ENCODE data around the gene ANXA3.

The ANXA3 gene

GRCh38 chr4:78552389-78553042, 946 bp downstream of the ANXA3 start:
- Histone ChIP-seq H3K4me3 (no peak overlapping the region), H3K9me3 (no peaks in the 10 kb centered on the region), H3K27me3 (ENCODE audit: low read depth) (no peaks in the 10 kb centered on the region), H3K36me3 (replicated peaks) (no peaks in the 10 kb centered on the region), H3K4me1 (no peaks in the 10 kb centered on the region)
- DNase-seq (ENCODE audit: low spot score in 2 of 2): no peak
- in situ Hi-C loops (cut with MboI; ENCODE audit: low sequenced_read_pairs): no loop called here

DNA sequence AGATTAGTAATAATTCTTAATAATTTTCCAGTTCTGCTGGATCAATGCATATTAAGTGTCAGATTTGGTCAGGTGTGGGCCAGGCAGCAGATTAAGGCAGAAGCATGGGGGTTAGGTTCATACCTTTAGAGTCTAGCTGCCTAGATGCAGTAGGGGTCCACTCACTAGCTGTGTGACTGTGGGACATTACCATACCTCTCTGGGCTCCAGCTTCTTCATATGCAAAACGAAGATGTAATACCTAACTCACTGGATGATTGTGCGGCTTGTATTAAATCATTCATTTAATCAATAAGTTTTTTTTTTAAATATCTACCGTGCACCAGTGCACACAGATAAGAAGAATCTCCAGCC, 1.4 kb downstream of the ANXA3 start:
- no peaks in the 10 kb centered on the region for H3K36me3 ChIP-seq (replicated peaks)
- H3K4me3 ChIP-seq: no peak overlapping the region
- in situ Hi-C loops (cut with MboI; ENCODE audit: low sequenced_read_pairs): no loop called here
- H3K9me3 ChIP-seq: no peaks in the 10 kb centered on the region
- DNase-seq (ENCODE audit: low spot score in 2 of 2): no peak
- no peaks in the 10 kb centered on the region for H3K4me1 ChIP-seq
- no peaks in the 10 kb centered on the region for H3K27me3 ChIP-seq (ENCODE audit: low read depth)

GRCh38 chr4:78553529-78554060, 2.0 kb downstream of the ANXA3 start:
- Histone ChIP-seq H3K36me3 (replicated peaks) (no peaks in the 10 kb centered on the region), H3K9me3 (no peaks in the 10 kb centered on the region), H3K4me3 (no peak overlapping the region), H3K4me1 (no peaks in the 10 kb centered on the region), H3K27me3 (ENCODE audit: low read depth) (no peaks in the 10 kb centered on the region)
- in situ Hi-C loops (cut with MboI; ENCODE audit: low sequenced_read_pairs): no loop called here
- DNase-seq (ENCODE audit: low spot score in 2 of 2): no peak

GRCh38 chr4:78556665-78557064, 5.1 kb downstream of the ANXA3 start:
- Histone ChIP-seq H3K36me3 (replicated peaks) (no peaks in the 10 kb centered on the region), H3K9me3 (no peaks in the 10 kb centered on the region), H3K4me3 (no peak overlapping the region), H3K27me3 (ENCODE audit: low read depth) (peaks cover 4% of the 10 kb centered on the region; the same call in 1 of the 2 replicates), H3K4me1 (no peaks in the 10 kb centered on the region)
- in situ Hi-C loops (cut with MboI; ENCODE audit: low sequenced_read_pairs): no loop called here
- no peak for DNase-seq (ENCODE audit: low spot score in 2 of 2)

DNA sequence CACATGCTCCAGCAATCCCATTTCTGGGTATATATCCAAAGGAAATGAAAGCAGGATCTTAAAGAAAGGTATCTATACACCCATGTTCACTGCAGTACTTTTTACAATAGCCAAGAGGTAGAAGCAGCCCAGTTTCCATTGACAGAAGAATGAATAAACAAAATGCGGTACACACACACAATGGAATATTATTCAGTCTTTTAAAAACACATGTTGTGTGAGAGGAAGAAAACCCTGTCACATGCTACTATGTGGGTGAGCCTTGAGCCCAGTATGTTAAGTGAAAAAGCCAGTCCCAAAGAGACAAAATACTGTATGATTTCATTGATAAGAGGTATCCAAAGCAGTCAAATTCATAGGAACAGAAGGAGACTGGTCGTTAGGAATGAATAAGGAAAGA, 6.3 kb downstream of the ANXA3 start:
- in situ Hi-C loops (cut with MboI; ENCODE audit: low sequenced_read_pairs): no loop called here
- no peak for DNase-seq (ENCODE audit: low spot score in 2 of 2)
- H3K36me3 ChIP-seq (replicated peaks): no peaks in the 10 kb centered on the region

DNA sequence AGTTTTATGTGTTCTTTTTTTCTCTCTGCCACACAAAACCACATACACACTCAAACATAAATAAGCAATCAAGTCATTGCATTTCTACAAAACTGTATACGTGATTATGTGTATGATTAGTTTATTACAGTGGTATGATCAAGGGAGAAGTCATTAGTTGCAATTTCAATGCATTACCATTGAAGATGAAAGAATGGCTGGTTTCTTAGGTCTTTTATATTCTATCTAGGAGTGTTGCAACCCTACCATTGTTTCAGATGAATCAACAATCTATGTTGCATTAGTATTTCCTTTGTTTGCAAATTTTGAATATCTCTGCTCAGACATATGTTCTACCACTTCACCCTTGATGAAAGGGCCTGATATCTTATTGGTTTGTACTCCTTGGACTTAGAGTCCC, 6.8 kb downstream of the ANXA3 start:
- peaks cover 11% of the 10 kb centered on the region; the same call in 1 of the 2 replicates for H3K27me3 ChIP-seq (ENCODE audit: low read depth)
- in situ Hi-C loops (cut with MboI; ENCODE audit: low sequenced_read_pairs): no loop called here
- no peak for DNase-seq (ENCODE audit: low spot score in 2 of 2)
- no peaks in the 10 kb centered on the region for H3K9me3 ChIP-seq
- no peaks in the 10 kb centered on the region for H3K4me1 ChIP-seq
- no peak overlapping the region for H3K4me3 ChIP-seq
- H3K36me3 ChIP-seq (replicated peaks): no peaks in the 10 kb centered on the region

More for the DNA sequence above, 6.3 kb downstream of the ANXA3 start:
- H3K4me1 ChIP-seq: no peaks in the 10 kb centered on the region
- H3K4me3 ChIP-seq: no peak overlapping the region
- H3K27me3 ChIP-seq (ENCODE audit: low read depth): peaks cover 8% of the 10 kb centered on the region; the same call in 1 of the 2 replicates
- H3K9me3 ChIP-seq: no peaks in the 10 kb centered on the region

DNA sequence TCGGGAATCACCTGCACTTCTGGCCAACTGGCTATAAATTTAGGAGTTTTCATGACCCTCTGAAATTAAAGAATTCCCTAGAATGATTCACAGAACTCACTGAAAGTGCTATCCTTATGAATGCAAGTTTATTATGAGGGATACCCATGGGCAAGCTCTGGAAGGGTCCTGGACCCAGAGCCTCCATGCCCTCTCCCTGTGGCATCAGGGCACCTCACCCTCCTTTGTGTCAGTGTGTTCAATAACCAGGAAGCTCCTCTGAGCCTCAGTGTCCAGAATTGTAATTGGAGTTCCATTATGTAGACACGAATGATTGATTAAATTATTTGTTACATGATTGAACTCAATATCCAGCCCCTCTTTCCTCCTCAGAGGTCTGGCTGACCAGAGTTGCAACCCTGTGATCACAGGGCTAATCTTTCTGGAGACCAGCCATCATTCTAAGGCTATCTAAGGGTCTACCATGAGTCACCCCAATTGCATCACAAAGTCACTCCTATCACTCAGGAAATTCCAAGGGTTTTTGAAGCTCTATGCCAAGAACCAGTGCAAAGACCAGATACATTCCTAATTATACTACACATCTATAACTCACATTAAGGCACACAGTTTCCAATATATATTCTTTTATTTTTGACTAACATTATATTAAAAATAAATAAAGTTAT, 8.9 kb downstream of the ANXA3 start:
- Histone ChIP-seq H3K4me3 (no peak overlapping the region), H3K4me1 (no peaks in the 10 kb centered on the region), H3K36me3 (replicated peaks) (no peaks in the 10 kb centered on the region), H3K9me3 (no peaks in the 10 kb centered on the region), H3K27me3 (ENCODE audit: low read depth) (peaks cover 11% of the 10 kb centered on the region)
- DNase-seq (ENCODE audit: low spot score in 2 of 2): no peak
- in situ Hi-C loops (cut with MboI; ENCODE audit: low sequenced_read_pairs): no loop called here

- Histone ChIP-seq H3K36me3 (replicated peaks) (no peaks in the 10 kb centered on the region), H3K4me1 (no peaks in the 10 kb centered on the region), H3K4me3 (no peak overlapping the region), H3K27me3 (ENCODE audit: low read depth) (peaks cover 11% of the 10 kb centered on the region), H3K9me3 (no peaks in the 10 kb centered on the region)
- in situ Hi-C loops (cut with MboI; ENCODE audit: low sequenced_read_pairs): no loop called here
- no peak for DNase-seq (ENCODE audit: low spot score in 2 of 2)
These were observed 10.1 kb downstream of the ANXA3 start for GRCh38 chr4:78561677-78562076.

GRCh38 chr4:78562687-78563086, 11.1 kb downstream of the ANXA3 start:
- Histone ChIP-seq H3K4me3 (no peak overlapping the region), H3K4me1 (no peaks in the 10 kb centered on the region; the same call in 1 of the 2 replicates), H3K9me3 (no peaks in the 10 kb centered on the region), H3K36me3 (replicated peaks) (no peaks in the 10 kb centered on the region), H3K27me3 (ENCODE audit: low read depth) (peaks cover 11% of the 10 kb centered on the region)
- DNase-seq (ENCODE audit: low spot score in 2 of 2): no peak
- in situ Hi-C loops (cut with MboI; ENCODE audit: low sequenced_read_pairs): no loop called here

DNA sequence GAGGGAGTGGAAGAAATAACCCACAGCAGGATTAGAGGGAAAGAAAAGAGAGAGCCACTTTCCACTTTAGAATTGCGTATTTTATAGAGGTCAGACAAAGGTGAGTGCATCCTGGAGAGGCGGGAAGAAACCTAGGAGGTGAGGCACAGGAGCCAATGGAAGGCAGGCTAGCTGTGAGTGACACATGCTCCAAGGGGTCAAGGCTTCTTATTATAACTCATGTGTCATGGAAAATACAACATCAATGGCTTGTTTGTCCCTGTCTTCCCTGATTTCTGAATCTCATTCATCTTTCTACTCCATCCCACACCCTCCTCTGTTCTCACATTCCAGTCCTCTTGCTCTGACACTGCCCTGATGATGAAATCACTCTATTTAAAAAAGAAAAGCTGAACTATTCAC, 14.4 kb downstream of the ANXA3 start:
- Histone ChIP-seq H3K4me1 (no peaks in the 10 kb centered on the region; the same call in 1 of the 2 replicates), H3K27me3 (ENCODE audit: low read depth) (peaks cover 7% of the 10 kb centered on the region), H3K36me3 (replicated peaks) (no peaks in the 10 kb centered on the region), H3K9me3 (no peaks in the 10 kb centered on the region), H3K4me3 (no peak overlapping the region)
- peak; percentile 4 to 15 for DNase-seq (ENCODE audit: low spot score in 2 of 2)
- in situ Hi-C loops (cut with MboI; ENCODE audit: low sequenced_read_pairs): no loop called here

DNA sequence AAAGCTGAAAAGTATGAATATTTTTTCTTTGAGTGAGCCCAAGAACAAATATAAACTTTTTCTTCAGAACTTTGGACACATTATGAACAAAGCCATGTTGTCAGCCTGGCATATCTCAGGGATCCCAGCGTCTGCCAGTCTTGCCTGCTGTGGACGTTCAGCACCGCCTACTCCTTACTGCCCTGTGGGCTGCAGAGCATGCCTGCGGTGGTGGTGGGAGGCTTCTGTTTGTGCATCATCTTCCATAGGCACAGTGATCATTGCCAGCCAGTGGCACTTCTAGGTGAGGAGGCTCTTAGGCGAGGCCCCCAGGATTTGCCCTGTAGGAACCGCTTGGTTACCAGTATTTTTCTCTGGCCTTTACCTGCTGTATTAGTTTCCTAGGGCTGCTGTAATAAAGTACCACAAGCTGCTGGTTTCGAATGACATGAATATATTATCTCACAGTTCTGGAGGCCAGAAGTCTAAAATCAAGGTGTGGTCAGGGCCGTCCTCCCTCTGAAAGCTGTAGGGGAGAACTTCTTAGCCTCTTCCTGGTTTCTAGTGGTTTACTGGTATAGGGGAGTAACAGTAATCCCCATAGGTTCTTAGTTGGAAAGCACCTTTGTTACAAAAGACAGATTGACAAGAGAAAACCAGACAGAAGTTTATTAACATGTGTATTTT, 15.4 kb downstream of the ANXA3 start:
- H3K36me3 ChIP-seq (replicated peaks): no peaks in the 10 kb centered on the region
- no peak overlapping the region for H3K4me3 ChIP-seq
- peaks cover 7% of the 10 kb centered on the region for H3K27me3 ChIP-seq (ENCODE audit: low read depth)
- H3K4me1 ChIP-seq: no peaks in the 10 kb centered on the region; the same call in 1 of the 2 replicates
- no peaks in the 10 kb centered on the region for H3K9me3 ChIP-seq
- in situ Hi-C loops (cut with MboI; ENCODE audit: low sequenced_read_pairs): no loop called here
- no peak for DNase-seq (ENCODE audit: low spot score in 2 of 2)

DNA sequence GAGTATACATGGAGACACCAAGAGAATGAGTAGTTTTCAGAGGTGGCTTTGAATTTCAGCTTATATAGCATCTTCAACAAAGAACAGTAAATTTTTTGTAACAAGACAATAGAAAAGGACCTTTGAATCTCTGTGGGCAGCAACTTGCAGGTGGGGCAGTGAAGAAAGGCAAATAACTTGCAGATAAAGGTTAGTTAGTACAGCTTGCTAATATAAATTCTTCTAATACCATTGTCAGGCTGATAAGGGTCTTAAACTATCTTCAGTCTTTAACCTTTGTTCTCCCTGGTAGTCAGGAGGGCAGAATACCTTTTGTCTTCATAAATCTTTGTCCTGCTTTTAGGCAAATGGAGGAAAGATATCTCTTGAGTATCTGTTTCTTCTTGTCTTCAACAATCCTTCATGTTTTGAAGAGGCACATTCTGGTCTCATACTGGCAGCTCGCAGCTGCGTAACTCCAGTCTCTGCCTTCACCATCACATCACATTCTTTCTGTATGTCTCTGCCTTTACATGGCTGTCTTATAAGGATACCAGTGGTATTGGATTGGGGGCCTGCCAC, 16.0 kb downstream of the ANXA3 start:
- Histone ChIP-seq H3K9me3 (no peaks in the 10 kb centered on the region), H3K27me3 (ENCODE audit: low read depth) (peaks cover 3% of the 10 kb centered on the region), H3K4me3 (no peak overlapping the region), H3K36me3 (replicated peaks) (no peaks in the 10 kb centered on the region), H3K4me1 (no peaks in the 10 kb centered on the region; the same call in 1 of the 2 replicates)
- in situ Hi-C loops (cut with MboI; ENCODE audit: low sequenced_read_pairs): no loop called here
- DNase-seq (ENCODE audit: low spot score in 2 of 2): no peak

- in situ Hi-C loops (cut with MboI; ENCODE audit: low sequenced_read_pairs): no loop called here
- no peaks in the 10 kb centered on the region for H3K9me3 ChIP-seq
- H3K4me3 ChIP-seq: no peak overlapping the region
- DNase-seq (ENCODE audit: low spot score in 2 of 2): no peak
- H3K4me1 ChIP-seq: no peaks in the 10 kb centered on the region; the same call in 1 of the 2 replicates
- no peaks in the 10 kb centered on the region; the same call in 1 of the 2 replicates for H3K27me3 ChIP-seq (ENCODE audit: low read depth)
- no peaks in the 10 kb centered on the region for H3K36me3 ChIP-seq (replicated peaks)
These were observed 17.2 kb downstream of the ANXA3 start for GRCh38 chr4:78568640-78569305.

Measured in HAP-1 (cell line).